HepG2 (cell line): Measurements from ENCODE around the gene LMOD1. TPM values are rescaled to one million over a fixed set of nuclear protein-coding genes. Genes with fewer than 3 reads are reported as not detected.

Experiments used
- FOXK1 ChIP-seq: sonication (generic); formaldehyde crosslinking; IDR thresholded peaks from 2 replicates; pipeline ENCODE4 v1.4.0; 2020; ENCODE audit warnings: low read depth, missing genetic modification reagents, borderline replicate concordance
- NFE2L2 ChIP-seq: fragments of 150-350 bp; IDR thresholded peaks from 2 replicates; pipeline ENCODE4 v1.6.1; 2014; ENCODE audit warnings: low read length
- POLR2AphosphoS5 ChIP-seq: IDR thresholded peaks from 2 replicates; pipeline ENCODE4 v1.6.1; 2012; ENCODE audit warnings: low read depth, low read length
- PPARG ChIP-seq: conservative IDR thresholded peaks from 2 replicates; pipeline ENCODE4 v1.6.1; 2016; ENCODE audit warnings: missing biosample characterization, missing genetic modification reagents
- SOX13 ChIP-seq, 3 experiments: fragments of 450-650 bp in 1 of 3; sonication (generic) in 1 of 3; formaldehyde crosslinking in 1 of 3; IDR thresholded peaks in 2 of 3; conservative IDR thresholded peaks in 1 of 3; 2 replicates each; pipeline versions ENCODE4 v1.5.0 to v1.6.1; 2016 to 2020; ENCODE audit warnings: antibody characterized with exemption in 1 of 3, mild to moderate bottlenecking in 1 of 3, missing compliant biosample characterization in 1 of 3, missing genetic modification reagents in 1 of 3, moderate library complexity in 1 of 3
- SP1 ChIP-seq, 2 experiments: fragments of 450-650 bp in 1 of 2; sonication (generic) in 1 of 2; formaldehyde crosslinking in 1 of 2; IDR thresholded peaks; 2 replicates each; pipeline versions ENCODE4 v1.4.0 to v1.6.1; 2016 to 2020; ENCODE audit warnings: missing genetic modification reagents in 1 of 2
- SPEN ChIP-seq: sonication (generic); formaldehyde crosslinking; IDR thresholded peaks from 2 replicates; pipeline ENCODE4 v1.5.1; 2020; ENCODE audit warnings: low read depth, mild to moderate bottlenecking, missing genetic modification reagents
- YEATS2 ChIP-seq: sonication (generic); formaldehyde crosslinking; IDR thresholded peaks from 2 replicates; pipeline ENCODE4 v1.4.0; 2020; ENCODE audit warnings: missing genetic modification reagents, borderline replicate concordance
- ZNF121 ChIP-seq: sonication (generic); formaldehyde crosslinking; IDR thresholded peaks from 2 replicates; pipeline ENCODE4 v1.5.0; 2020; ENCODE audit warnings: mild to moderate bottlenecking, missing genetic modification reagents
- ZNF225 ChIP-seq: sonication (generic); formaldehyde crosslinking; IDR thresholded peaks from 2 replicates; pipeline ENCODE4 v1.4.0; 2020; ENCODE audit warnings: mild to moderate bottlenecking, missing genetic modification reagents
- ZNF263 ChIP-seq: sonication (generic); formaldehyde crosslinking; IDR thresholded peaks from 2 replicates; pipeline ENCODE4 v1.4.0; 2020; ENCODE audit warnings: missing genetic modification reagents
- ZNF264 ChIP-seq: sonication (generic); formaldehyde crosslinking; IDR thresholded peaks from 2 replicates; pipeline ENCODE4 v1.4.0; 2020; ENCODE audit warnings: missing genetic modification reagents
- ZNF343 ChIP-seq: sonication (generic); formaldehyde crosslinking; IDR thresholded peaks from 2 replicates; pipeline ENCODE4 v1.4.0; 2020; ENCODE audit warnings: mild to moderate bottlenecking, missing genetic modification reagents
- polyA plus RNA-seq, 8 experiments: library from polyadenylated mRNA; depleted of rRNA in 3 of 8; stranded (reverse) in 7 of 8; unstranded in 1 of 8; fragments of >200 nt; fragmentation: Illumina TruSeq in 4 of 8; extraction: Trizol in 4 of 8; gene quantifications; 2 replicates each; pipeline versions ENCODE4 v1.2.1 to v1.2.3, GENCODE V29; 2011 to 2016; ENCODE audit warnings: low read depth in 4 of 8, missing spikeins in 1 of 8, mixed read lengths in 1 of 8; ENCODE audit not compliant: insufficient read depth in 1 of 8
- total RNA-seq, 5 experiments: library from RNA; depleted of rRNA; stranded (reverse); fragments of >200 nt; fragmentation: Illumina TruSeq; extraction: Trizol; gene quantifications; 2 replicates each; pipeline ENCODE4 v1.2.3, GENCODE V29; 2016; ENCODE audit warnings: low read depth in 1 of 5
- TF ChIP-seq, protein P1 (sequence below): sonication (generic); formaldehyde crosslinking; IDR thresholded peaks from 2 replicates; pipeline ENCODE4 v1.5.1; 2020; ENCODE audit warnings: mild to moderate bottlenecking, missing genetic modification reagents, moderate library complexity
- TF ChIP-seq, protein P2 (sequence below): IDR thresholded peaks from 2 replicates; pipeline ENCODE4 v1.6.1; 2016; ENCODE audit warnings: missing biosample characterization, missing genetic modification reagents, low read depth
- TF ChIP-seq, protein P3 (sequence below): sonication (generic); formaldehyde crosslinking; conservative IDR thresholded peaks from 2 replicates; pipeline ENCODE4 v1.4.0; 2020; ENCODE audit warnings: mild to moderate bottlenecking, missing genetic modification reagents, moderate library complexity

LMOD1 gene
- total and polyA plus RNA-seq, 2 of the 13 experiments (the other 11 are each of a cell fraction or from before 2014, with no cell fraction given) = not detected

DNA sequence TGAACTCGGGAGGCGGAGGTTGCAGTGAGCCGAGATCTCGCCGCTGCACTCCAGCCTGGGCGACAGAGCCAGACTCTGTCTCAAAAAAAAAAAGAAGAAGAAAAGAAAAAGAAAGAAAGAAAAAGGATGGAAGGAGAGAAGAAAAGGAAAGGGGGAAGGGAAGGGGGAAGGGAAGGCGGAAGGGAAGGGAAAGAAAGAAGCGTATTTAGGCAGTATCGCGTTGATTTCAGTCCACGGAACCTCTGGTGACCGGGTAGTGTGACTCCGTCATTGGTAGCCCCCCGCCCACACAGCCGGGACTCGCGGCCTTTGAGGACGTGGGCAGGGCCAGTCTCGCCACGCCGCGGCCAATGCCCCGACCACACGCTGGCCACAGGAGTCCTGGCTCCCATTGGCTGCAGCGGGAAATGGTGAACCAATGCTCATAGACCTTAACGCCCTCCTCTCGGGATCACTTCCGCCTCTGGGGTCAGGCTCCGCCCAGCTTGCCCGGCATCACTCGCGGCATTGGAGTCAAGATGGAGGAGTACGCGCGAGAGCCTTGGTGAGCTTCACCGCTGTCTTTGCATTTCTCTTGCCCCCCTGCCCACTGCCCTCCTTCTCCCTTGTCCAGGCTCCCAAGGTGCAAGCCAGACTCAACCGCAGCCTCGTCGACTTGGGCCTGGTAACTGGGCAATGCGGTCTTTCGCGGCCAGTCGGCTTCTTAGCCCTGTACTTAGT is 8.8 kb upstream of the LMOD1 start, which contains the start of gene TIMM17A (continued):
- 0 out of 2 replicates have a peak, but pooled peaks have one; percentile 34 for TF ChIP-seq ZNF225
- TF ChIP-seq ZNF264 = 0 out of 2 replicates have a peak, but pooled peaks have one; percentile 5
- peak; percentile 45; the same call in 1 of the 2 replicates for TF ChIP-seq ZNF343
- TF ChIP-seq PPARG = 0 out of 2 replicates have a peak, but pooled peaks have one; percentile 20
- peak; percentile 90 for TF ChIP-seq YEATS2 (CRISPR knock-in tag)
- TF ChIP-seq POLR2AphosphoS5 = peak; percentile 94
- peak; percentile 87 for TF ChIP-seq SPEN (CRISPR knock-in tag)
- TF ChIP-seq ZNF121 (CRISPR knock-in tag) = peak; percentile 52; the same call in 1 of the 2 replicates
- TF ChIP-seq ZNF263 (CRISPR knock-in tag) = peak; percentile 61; the same call in 1 of the 2 replicates
- TF ChIP-seq, protein P1, sequence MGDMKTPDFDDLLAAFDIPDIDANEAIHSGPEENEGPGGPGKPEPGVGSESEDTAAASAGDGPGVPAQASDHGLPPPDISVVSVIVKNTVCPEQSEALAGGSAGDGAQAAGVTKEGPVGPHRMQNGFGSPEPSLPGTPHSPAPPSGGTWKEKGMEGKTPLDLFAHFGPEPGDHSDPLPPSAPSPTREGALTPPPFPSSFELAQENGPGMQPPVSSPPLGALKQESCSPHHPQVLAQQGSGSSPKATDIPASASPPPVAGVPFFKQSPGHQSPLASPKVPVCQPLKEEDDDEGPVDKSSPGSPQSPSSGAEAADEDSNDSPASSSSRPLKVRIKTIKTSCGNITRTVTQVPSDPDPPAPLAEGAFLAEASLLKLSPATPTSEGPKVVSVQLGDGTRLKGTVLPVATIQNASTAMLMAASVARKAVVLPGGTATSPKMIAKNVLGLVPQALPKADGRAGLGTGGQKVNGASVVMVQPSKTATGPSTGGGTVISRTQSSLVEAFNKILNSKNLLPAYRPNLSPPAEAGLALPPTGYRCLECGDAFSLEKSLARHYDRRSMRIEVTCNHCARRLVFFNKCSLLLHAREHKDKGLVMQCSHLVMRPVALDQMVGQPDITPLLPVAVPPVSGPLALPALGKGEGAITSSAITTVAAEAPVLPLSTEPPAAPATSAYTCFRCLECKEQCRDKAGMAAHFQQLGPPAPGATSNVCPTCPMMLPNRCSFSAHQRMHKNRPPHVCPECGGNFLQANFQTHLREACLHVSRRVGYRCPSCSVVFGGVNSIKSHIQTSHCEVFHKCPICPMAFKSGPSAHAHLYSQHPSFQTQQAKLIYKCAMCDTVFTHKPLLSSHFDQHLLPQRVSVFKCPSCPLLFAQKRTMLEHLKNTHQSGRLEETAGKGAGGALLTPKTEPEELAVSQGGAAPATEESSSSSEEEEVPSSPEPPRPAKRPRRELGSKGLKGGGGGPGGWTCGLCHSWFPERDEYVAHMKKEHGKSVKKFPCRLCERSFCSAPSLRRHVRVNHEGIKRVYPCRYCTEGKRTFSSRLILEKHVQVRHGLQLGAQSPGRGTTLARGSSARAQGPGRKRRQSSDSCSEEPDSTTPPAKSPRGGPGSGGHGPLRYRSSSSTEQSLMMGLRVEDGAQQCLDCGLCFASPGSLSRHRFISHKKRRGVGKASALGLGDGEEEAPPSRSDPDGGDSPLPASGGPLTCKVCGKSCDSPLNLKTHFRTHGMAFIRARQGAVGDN = peak; percentile 96
- no peak for TF ChIP-seq SP1 (IDR thresholded peaks at IDR 0.05)
- peak; percentile 94 for TF ChIP-seq SP1 (CRISPR knock-in tag; IDR thresholded peaks at IDR 0.05)
- no peak; the same call in 1 of the 2 replicates for TF ChIP-seq SOX13 (IDR thresholded peaks at IDR 0.05)
- peak in 1 of 2 experiments; percentile 53; a peak in 2 of 4 replicates for TF ChIP-seq SOX13 (CRISPR knock-in tag; conservative IDR thresholded peaks at IDR 0.05 in 1 of 2, IDR thresholded peaks at IDR 0.05 in 1 of 2)
- no peak for TF ChIP-seq NFE2L2
- TF ChIP-seq, protein P2, sequence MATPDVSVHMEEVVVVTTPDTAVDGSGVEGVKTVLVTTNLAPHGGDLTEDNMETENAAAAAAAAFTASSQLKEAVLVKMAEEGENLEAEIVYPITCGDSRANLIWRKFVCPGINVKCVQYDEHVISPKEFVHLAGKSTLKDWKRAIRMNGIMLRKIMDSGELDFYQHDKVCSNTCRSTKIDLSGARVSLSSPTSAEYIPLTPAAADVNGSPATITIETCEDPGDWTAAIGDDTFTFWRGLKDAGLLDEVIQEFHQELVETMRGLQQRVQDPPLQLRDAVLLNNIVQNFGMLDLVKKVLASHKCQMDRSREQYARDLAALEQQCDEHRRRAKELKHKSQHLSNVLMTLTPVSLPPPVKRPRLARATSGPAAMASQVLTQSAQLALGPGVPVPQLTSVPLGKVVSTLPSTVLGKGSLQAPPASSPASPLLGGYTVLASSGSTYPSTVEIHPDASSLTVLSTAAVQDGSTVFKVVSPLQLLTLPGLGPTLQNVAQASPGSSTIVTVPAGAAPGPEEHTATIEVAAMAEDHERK (CRISPR knock-in tag) = no peak
- TF ChIP-seq, protein P3, sequence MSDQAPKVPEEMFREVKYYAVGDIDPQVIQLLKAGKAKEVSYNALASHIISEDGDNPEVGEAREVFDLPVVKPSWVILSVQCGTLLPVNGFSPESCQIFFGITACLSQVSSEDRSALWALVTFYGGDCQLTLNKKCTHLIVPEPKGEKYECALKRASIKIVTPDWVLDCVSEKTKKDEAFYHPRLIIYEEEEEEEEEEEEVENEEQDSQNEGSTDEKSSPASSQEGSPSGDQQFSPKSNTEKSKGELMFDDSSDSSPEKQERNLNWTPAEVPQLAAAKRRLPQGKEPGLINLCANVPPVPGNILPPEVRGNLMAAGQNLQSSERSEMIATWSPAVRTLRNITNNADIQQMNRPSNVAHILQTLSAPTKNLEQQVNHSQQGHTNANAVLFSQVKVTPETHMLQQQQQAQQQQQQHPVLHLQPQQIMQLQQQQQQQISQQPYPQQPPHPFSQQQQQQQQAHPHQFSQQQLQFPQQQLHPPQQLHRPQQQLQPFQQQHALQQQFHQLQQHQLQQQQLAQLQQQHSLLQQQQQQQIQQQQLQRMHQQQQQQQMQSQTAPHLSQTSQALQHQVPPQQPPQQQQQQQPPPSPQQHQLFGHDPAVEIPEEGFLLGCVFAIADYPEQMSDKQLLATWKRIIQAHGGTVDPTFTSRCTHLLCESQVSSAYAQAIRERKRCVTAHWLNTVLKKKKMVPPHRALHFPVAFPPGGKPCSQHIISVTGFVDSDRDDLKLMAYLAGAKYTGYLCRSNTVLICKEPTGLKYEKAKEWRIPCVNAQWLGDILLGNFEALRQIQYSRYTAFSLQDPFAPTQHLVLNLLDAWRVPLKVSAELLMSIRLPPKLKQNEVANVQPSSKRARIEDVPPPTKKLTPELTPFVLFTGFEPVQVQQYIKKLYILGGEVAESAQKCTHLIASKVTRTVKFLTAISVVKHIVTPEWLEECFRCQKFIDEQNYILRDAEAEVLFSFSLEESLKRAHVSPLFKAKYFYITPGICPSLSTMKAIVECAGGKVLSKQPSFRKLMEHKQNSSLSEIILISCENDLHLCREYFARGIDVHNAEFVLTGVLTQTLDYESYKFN (CRISPR knock-in tag) = peak; percentile 26; the same call in 1 of the 2 replicates
- TF ChIP-seq FOXK1 (CRISPR knock-in tag) = peak; percentile 35; the same call in 1 of the 2 replicates
